Esophagus muscularis mucosa (tissue), 4 donors: ENCODE results near the gene RAMP3.

Experiments
- EP300 ChIP-seq: sonication (generic); formaldehyde crosslinking; IDR thresholded peaks from one replicate; pipeline ENCODE4 v1.6.1; 2017; ENCODE audit warnings: antibody characterized with exemption
- POLR2A ChIP-seq: fragments of 450-650 bp; IDR thresholded peaks from one replicate; pipeline ENCODE4 v1.6.1; 2017; ENCODE audit warnings: antibody characterized with exemption, moderate library complexity, mild to moderate bottlenecking, low read depth
- POLR2AphosphoS5 ChIP-seq, 2 donors: sonication (generic); formaldehyde crosslinking; IDR thresholded peaks; one replicate each; pipeline ENCODE4 v1.6.1; 2017; ENCODE audit warnings: antibody characterized with exemption in 2 of 2
- TF ChIP-seq, protein P1 (sequence below), 3 experiments: fragments of 200-600 bp in 2 of 3; fragments of 450-650 bp in 1 of 3; sonication (generic) in 2 of 3; IDR thresholded peaks; one replicate each; pipeline ENCODE4 v1.5.1; 2017 to 2019; ENCODE audit warnings: antibody characterized with exemption in 3 of 3, mild to moderate bottlenecking in 2 of 3, moderate library complexity in 1 of 3

DNA sequence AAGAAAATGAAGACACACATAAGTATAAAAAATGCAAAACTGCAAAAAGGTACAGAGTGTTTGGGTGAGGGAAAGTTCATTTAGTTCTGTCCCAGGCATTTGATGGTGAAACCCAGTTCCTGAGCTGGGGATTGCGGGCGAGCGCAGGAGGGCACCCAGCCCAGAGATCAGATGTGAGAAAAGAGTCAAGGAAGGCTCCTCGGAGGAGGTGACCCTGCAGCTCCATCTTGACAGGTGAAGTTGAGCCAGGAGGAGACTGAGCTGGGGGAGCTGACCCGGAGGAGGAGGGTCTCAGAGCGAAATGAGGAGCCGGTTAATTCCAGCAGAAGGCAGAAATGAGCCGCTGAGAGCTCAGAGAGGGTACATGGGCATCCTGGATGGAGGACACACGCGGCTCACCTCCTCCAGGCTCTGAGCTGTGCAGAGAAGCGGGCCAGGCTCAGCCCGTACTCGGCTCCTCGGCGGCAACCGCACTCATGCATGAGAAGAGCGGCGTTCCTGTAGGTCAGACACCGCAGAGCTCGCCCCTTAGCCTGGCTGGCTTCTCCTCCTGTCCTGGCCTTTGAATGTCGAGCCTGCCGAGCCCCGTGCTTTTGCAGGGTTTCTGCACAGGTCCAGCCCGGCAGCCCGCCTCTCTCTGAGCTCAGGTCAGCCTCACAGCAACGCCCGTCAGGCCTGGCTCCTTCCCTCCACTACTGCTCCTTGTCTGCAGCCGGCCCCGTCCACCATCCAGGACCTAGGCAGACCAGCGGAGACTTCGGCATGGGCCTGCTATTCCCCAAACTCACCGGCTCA lies 9.5 kb upstream of the RAMP3 start:
- TF ChIP-seq, protein P1, sequence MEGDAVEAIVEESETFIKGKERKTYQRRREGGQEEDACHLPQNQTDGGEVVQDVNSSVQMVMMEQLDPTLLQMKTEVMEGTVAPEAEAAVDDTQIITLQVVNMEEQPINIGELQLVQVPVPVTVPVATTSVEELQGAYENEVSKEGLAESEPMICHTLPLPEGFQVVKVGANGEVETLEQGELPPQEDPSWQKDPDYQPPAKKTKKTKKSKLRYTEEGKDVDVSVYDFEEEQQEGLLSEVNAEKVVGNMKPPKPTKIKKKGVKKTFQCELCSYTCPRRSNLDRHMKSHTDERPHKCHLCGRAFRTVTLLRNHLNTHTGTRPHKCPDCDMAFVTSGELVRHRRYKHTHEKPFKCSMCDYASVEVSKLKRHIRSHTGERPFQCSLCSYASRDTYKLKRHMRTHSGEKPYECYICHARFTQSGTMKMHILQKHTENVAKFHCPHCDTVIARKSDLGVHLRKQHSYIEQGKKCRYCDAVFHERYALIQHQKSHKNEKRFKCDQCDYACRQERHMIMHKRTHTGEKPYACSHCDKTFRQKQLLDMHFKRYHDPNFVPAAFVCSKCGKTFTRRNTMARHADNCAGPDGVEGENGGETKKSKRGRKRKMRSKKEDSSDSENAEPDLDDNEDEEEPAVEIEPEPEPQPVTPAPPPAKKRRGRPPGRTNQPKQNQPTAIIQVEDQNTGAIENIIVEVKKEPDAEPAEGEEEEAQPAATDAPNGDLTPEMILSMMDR (IDR thresholded peaks at IDR 0.05): no peak
- TF ChIP-seq POLR2A (no peak), POLR2AphosphoS5 (IDR thresholded peaks at IDR 0.05) (no peak), EP300 (no peak)
